SKM-1 (cell line): ENCODE results near the gene DPM1.
A peak's percentile ranks its signal among the peaks of the same experiment; 100 is the strongest.
"Not testable (repeated sequence)": the region's sequence is repeated elsewhere in the genome, so short reads cannot be mapped to it uniquely, and the experiment has no call there.

Experiments
- DNase-seq: peaks from one replicate; lab custom pipeline; 2025; ENCODE audit not compliant: unreplicated experiment; lab: John Stamatoyannopoulos, UW

The DPM1 gene

GRCh38 chr20:50980071-50980681 lies 21.8 kb upstream of the DPM1 start:
- peak; percentile 16 for DNase-seq

- not testable (repeated sequence) for DNase-seq
Measured at GRCh38 chr20:50978533-50978932, 20.2 kb upstream of the DPM1 start.

- DNase-seq = no peak
Measured at GRCh38 chr20:50977066-50978021, 19.0 kb upstream of the DPM1 start.

DNA sequence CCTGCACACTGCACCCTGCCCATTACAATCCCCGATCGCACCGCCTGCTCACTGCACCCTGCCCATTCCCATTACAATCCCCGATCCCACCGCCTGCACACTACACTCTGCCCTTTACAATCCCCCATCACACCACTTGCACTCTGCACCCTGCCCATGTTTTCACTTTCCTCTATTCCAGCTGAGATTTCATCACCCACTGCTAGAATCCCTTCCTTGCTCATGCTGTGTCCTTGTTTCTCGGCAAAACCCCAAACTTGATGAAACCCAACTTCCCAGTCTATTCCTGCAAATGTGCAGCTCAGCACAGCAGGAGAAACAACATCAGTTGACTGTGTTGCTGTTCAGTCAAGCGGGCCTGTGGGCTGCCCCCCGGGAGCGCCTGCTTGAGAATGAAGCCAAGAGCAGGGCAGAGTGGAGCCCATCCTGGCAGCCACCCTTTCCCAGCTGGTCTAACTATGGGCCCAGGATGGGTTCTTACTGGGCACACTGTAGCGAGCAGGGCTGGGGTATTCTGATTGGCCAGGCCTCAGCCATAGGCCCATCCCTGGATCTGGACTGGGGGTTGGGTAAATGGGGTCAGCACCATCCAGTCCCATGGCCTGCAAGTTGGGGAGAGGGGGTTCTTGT lies 17.5 kb upstream of the DPM1 start:
- no peak for DNase-seq

DNA sequence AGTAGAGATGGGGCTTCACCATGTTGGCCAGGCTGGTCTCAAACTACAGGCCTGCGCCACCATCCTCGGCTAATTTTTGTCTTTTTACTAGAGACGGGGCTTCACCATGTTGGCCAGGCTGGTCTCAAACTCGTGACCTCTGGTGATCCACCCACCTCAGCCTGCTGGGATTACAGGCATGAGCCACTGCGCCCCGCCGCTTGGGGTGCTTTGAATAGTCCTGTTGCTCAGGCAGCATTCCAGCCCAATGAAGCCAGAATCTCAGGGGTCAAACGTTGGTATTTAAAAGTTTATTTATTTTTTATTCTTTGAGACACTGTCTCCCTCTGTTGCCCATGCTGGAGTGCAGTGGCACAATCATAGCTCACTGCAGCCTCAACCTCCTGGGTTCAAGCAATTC lies 11.6 kb upstream of the DPM1 start:
- no peak for DNase-seq

DNA sequence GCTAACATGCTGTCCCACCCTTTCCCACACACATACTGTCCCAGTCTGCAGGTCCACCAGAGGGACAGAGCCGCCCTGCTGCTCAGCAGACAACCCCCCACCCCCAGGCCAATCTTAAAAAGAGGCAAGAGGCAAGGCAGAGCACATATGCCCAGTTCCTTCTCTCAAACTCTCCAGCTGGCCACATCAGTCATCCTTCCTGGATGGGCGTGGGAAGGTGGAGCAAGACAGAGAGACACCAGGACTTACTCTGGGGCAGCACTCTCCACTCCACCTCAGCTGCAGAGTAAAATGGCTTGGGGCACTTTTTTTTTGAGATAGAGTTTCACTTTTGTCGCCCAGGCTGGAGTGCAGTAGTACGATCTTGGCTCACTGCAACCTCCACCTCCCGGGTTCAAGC lies 11.1 kb upstream of the DPM1 start:
- no peak for DNase-seq

- no peak for DNase-seq
Measured at GRCh38 chr20:50968289-50968688, 10.0 kb upstream of the DPM1 start.

DNA sequence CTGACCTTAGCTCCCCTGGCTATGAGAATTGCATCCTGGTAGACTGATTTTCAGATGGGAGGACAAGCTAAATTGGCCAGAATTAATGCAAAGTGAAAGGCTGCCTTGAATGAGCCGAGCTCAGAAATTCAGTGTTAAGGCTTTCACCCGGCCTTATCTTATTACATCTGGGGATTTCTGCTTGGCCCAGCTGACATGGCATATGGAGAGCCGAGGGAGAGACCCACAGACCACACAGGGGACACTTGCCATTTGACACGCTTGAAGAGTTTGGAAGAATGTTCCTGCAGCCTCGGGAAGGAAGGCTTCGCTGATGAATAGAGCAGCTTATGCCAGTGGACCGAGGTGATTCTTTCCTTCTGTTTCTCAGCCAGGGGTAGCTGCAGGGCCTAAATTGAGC lies 9.3 kb upstream of the DPM1 start:
- no peak for DNase-seq

DNA sequence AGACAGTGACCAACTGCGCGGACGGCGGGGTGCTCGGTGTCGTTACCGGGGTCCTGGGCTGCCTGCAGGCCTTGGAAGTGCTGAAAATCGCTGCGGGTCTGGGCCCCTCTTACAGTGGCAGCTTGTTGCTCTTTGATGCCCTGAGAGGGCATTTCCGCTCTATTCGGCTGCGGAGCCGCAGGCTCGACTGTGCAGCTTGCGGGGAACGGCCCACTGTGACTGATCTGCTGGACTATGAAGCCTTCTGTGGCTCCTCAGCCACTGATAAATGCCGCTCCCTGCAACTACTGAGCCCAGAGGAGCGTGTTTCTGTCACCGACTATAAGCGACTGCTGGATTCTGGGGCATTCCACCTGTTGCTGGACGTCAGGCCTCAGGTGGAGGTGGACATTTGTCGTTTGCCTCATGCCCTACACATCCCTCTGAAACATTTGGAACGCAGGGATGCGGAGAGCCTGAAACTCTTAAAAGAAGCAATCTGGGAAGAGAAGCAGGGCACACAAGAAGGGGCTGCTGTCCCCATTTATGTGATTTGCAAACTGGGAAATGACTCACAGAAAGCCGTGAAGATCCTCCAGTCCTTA lies 1.3 kb upstream of the DPM1 start:
- no peak for DNase-seq

DNA sequence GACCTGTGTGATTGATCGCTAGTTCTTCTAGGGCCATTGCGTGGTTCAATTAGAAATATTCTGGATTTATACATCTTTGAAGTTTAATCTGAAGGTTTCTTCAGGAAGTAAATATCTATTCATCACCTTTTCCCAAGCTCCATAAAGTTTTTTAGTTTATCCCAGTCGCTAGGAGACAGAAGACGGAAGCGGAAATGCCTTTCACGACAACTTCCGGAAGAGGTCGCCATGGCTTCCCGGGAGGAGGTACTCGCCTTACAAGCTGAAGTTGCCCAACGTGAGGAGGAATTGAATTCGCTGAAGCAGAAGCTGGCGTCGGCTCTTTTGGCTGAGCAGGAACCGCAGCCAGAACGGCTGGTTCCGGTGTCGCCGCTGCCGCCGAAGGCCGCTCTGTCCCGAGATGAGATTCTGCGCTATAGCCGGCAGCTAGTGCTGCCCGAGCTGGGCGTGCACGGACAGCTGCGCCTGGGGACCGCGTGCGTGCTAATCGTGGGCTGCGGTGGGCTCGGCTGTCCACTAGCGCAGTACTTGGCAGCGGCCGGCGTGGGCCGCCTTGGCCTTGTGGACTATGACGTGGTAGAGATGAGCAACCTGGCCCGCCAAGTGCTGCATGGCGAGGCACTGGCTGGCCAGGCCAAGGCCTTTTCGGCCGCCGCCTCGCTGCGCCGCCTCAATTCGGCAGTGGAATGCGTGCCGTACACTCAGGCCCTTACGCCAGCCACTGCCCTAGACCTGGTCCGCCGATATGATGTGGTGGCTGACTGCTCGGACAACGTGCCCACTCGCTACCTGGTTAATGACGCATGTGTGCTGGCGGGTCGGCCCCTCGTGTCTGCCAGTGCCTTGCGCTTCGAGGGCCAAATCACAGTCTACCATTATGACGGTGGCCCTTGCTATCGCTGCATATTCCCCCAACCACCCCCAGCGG lies 547 bp upstream of the DPM1 start, which contains the start of gene MOCS3:
MOCS3 (plus strand) TSS at position 204 of the 928 bp plus-strand sequence; CDS start at position 229, 25 bp downstream.
- DNase-seq = peak; percentile 89

- no peak for DNase-seq
Measured at GRCh38 chr20:50957276-50957675, 1.1 kb downstream of the DPM1 start.

DNA sequence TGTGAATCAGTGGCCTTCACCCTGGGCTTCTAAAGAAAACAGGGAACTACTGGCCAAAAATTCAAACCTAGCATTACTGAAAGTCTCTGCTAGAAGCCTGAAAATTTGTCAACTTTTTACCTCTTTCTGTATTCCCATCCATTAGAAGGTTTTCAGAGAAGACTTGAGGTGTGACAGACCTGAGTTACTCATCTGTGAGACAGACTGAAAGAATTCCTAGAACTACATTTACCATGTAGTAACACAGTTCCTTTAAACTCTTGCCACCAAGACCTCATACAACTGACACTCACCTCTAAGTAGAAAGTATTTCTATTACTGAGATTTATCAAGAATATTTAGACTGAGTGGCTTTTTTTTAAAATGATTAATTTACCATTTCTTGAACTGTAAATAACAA lies 4.5 kb downstream of the DPM1 start:
- no peak for DNase-seq

DNA sequence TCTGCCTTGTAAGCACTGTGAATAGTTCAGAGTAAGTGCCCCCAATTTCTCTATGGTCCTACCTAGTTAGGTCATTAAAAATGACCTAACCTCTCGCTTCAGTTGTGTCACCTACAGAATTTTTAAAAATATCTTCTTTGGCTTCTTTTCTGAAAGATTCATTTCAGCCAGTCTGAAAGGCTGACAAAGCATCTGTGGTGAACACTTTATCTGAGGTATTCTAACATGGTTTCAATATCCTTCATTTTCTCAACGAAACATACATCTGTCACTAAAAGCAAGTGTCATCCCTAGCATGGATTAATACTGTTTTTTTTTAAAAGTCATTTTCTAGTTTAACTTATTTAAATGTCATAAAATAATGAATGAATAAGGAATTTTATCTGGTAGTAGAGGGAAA lies 5.1 kb downstream of the DPM1 start:
- no peak for DNase-seq

DNA sequence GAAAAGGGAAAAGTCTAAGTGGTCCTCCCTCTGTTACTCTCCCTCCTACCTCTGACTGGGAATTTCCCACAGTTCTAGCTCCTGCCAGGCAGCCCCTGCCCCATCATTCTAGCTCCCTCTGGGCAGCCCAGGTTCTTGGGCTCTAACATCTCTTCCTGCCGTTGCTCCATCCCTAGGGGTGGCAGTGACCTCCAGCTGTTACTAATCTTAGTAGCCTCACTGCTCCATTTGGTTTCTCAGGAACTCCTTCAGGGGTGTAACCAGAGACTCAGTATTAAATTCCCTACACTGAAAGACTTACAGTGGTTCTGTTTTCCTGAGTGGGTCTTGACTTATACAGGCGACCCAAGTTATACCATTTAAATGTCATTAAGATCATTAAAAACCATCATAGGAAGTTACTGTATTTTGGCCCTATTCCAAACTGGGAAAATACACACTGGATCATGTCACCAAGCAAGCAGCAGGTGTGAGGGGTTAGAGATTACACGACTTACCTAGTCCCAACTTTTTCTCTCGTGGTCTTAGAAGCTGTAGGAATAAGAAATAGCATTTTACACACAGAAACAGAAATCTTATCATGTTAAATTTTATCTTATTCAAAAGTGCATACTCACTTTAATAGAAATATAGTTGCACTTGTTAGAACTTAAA lies 10.1 kb downstream of the DPM1 start:
- DNase-seq = no peak

DNA sequence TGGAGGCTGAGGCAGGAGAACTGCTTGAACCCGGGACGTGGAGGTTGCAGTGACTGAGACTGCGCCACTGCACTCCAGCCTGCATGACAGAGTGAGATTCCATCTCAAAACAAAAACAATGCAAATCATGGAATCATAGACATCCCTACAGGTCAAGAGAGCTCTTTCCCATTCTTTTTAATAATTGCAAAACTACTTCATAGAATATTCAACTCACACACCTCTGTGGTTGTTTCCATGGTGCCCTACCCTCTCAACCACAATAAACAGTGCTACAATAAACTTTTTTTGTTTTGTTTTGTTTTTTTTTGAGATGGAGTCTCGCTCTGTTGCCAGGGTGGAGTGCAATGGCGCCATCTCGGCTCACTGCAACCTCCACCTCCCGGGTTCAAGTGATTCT lies 15.3 kb downstream of the DPM1 start:
- no peak for DNase-seq

DNA sequence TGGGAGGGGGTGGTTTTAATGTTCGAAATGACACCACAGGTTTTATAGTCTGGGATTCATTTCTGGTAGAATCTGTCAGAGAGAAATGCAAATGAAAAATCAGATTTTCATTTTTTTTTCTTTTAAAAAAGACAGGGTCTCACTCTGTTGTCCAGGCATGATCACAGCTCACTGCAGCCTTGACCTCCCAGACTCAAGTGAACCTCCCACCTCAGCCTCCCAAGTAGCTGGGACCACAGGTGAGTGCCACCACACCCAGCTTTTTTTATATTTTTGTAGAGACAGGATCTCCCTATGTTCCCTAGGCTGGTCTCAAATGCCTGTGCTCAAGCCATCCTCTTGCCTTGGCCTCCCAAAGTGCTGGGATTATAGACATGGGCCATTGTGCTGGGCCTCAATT lies 24.7 kb downstream of the DPM1 start:
- no peak for DNase-seq

DNA sequence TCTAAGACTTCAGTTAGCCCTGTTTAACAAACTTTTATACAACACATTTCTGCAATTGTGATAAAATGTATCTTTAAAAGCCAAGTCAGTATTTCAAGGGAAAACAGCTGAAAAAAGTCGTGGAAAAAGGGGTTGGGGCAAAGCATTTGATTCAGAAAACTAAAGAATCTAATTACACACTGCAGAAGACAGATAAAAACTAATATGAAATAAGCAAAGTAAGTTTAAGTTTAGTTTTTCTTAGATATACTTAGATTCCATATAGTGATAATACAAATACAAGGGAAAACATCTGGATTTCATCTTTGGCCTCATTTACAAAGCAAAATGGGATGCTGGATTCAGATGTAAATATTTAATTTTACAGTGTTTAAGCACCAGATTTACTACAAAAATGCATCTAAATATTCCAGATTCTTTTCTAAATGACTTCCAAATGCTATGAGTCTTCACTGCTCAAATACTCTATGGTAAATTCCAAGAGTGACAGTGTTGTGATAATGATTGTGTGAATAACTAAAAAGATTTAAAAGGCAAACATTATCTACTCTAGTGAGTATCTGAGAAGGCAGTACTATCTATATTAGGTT lies 25.5 kb downstream of the DPM1 start:
- DNase-seq = no peak

GRCh38 chr20:50932016-50932485 lies 26.3 kb downstream of the DPM1 start:
- no peak for DNase-seq

GRCh38 chr20:50931306-50932015 lies 26.9 kb downstream of the DPM1 start, which contains the start of gene ADNP:
TSS of gene ADNP (minus strand) at chr20:50931437. CDS start at chr20:50903996, 27,441 bp downstream.
- DNase-seq = peak; percentile 44
